ENCODE results near the gene CTBS.

DNA sequence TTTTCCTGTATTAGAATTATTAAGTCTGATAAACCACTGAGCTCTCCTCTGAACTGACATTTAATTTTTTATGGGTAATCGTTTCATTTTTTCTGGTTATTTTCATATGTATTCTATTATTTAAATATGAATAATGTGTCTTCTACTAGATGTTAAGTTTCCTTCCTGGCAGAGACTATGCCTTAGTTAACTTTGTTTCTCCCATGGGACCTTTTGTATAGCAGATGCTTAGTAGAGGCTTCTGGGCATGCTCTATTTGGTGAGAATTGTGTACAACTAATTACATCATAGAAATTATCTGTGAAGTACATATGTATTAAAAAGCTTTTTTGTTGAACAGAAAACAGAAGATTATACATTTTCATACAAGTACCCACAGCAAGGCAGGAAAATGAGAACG, 23.4 kb downstream of the CTBS start:
- no peak for TF ChIP-seq SIN3A (IDR thresholded peaks at IDR 0.05; ENCODE audit: borderline replicate concordance, insufficient read depth, low read depth, low read length)
- no peak for TF ChIP-seq CTCF (IDR thresholded peaks at IDR 0.05)

Measured in Panc1 (cell line).